Measurements from ENCODE around the gene WDR7.

Gene WDR7

GRCh38 chr18:57040175-57040574 lies 389.0 kb downstream of the WDR7 start:
- no peak for DNase-seq (ENCODE audit: low read depth in 3 of 3)

GRCh38 chr18:57043241-57043640 lies 392.1 kb downstream of the WDR7 start:
- DNase-seq (ENCODE audit: low read depth in 3 of 3): no peak

- no peak for DNase-seq (ENCODE audit: low read depth in 3 of 3)
Observed at GRCh38 chr18:57048351-57048750, 397.2 kb downstream of the WDR7 start.

- DNase-seq (ENCODE audit: low read depth in 3 of 3): no peak
Observed at GRCh38 chr18:57048859-57049258, 397.7 kb downstream of the WDR7 start.

- DNase-seq (ENCODE audit: low read depth in 3 of 3): no peak
Observed at GRCh38 chr18:57050310-57050949, 399.3 kb downstream of the WDR7 start.

GRCh38 chr18:57051021-57051656 lies 400.0 kb downstream of the WDR7 start:
- DNase-seq (ENCODE audit: low read depth in 3 of 3): no peak

GRCh38 chr18:57051657-57052044 lies 400.5 kb downstream of the WDR7 start:
- DNase-seq (ENCODE audit: low read depth in 3 of 3): no peak

- no peak for DNase-seq (ENCODE audit: low read depth in 3 of 3)
Observed at GRCh38 chr18:57052173-57052572, 401.0 kb downstream of the WDR7 start.

GRCh38 chr18:57052759-57053158 lies 401.6 kb downstream of the WDR7 start:
- no peak for DNase-seq (ENCODE audit: low read depth in 3 of 3)

- DNase-seq (ENCODE audit: low read depth in 3 of 3): no peak
Observed at GRCh38 chr18:57054891-57055290, 403.7 kb downstream of the WDR7 start.

GRCh38 chr18:57057890-57058289 lies 406.7 kb downstream of the WDR7 start:
- no peak for DNase-seq (ENCODE audit: low read depth in 3 of 3)

- no peak for DNase-seq (ENCODE audit: low read depth in 3 of 3)
Observed at GRCh38 chr18:57058734-57059133, 407.6 kb downstream of the WDR7 start.

- DNase-seq (ENCODE audit: low read depth in 3 of 3): no peak
Observed at GRCh38 chr18:57059366-57059765, 408.2 kb downstream of the WDR7 start.

- no peak for DNase-seq (ENCODE audit: low read depth in 3 of 3)
Observed at GRCh38 chr18:57060814-57061213, 409.7 kb downstream of the WDR7 start.

- no peak for DNase-seq (ENCODE audit: low read depth in 3 of 3)
Observed at GRCh38 chr18:57062178-57062577, 411.0 kb downstream of the WDR7 start.

- no peak for DNase-seq (ENCODE audit: low read depth in 3 of 3)
Observed at GRCh38 chr18:57062844-57063243, 411.7 kb downstream of the WDR7 start.

GRCh38 chr18:57063601-57064103 lies 412.5 kb downstream of the WDR7 start:
- no peak for DNase-seq (ENCODE audit: low read depth in 3 of 3)

GRCh38 chr18:57073501-57074187 lies 422.5 kb downstream of the WDR7 start:
- no peak for DNase-seq (ENCODE audit: low read depth in 3 of 3)

- DNase-seq (ENCODE audit: low read depth in 3 of 3): no peak
Observed at GRCh38 chr18:57075716-57076400, 424.7 kb downstream of the WDR7 start.

- DNase-seq (ENCODE audit: low read depth in 3 of 3): no peak
Observed at GRCh38 chr18:57077005-57077765, 426.0 kb downstream of the WDR7 start.

GRCh38 chr18:57077786-57078552 lies 426.8 kb downstream of the WDR7 start:
- DNase-seq (ENCODE audit: low read depth in 3 of 3): no peak
